Activated naive CD4-positive, alpha-beta T cell treated with anti-CD3 and anti-CD28 coated beads for 36 hours (primary cell): Measurements from ENCODE around the gene PGPEP1. TPM values are rescaled to one million over a fixed set of nuclear protein-coding genes. Genes with fewer than 3 reads are reported as not detected.
"Not testable (repeated sequence)": the region's sequence is repeated elsewhere in the genome, so short reads cannot be mapped to it uniquely, and the experiment has no call there.

Experiments
- CTCF ChIA-PET: fragments of 350-600 bp; sonication (Branson Sonifier 250); formaldehyde crosslinking; loops from one replicate; lab custom pipeline; 2021; ENCODE audit warnings: antibody characterized with exemption; lab: Charles Lee
- DNase-seq: peaks from one replicate; pipeline ENCODE4 v3.0.0-alpha.2; 2020
- H3K27ac Mint-ChIP-seq: one replicate; pipeline ENCODE4 v1.8.0; 2021; ENCODE audit warnings: mild to moderate bottlenecking, mixed read lengths
- H3K27me3 Mint-ChIP-seq: one replicate; pipeline ENCODE4 v1.8.0; 2021; ENCODE audit warnings: low read depth, mixed read lengths
- H3K36me3 Mint-ChIP-seq: one replicate; pipeline ENCODE4 v1.8.0; 2021; ENCODE audit warnings: low read depth, mixed read lengths
- H3K4me1 Mint-ChIP-seq: one replicate; pipeline ENCODE4 v1.8.0; 2021; ENCODE audit warnings: low read depth, mixed read lengths
- H3K4me3 Mint-ChIP-seq: one replicate; pipeline ENCODE4 v1.8.0; 2021; ENCODE audit warnings: mild to moderate bottlenecking, moderate library complexity, mixed read lengths
- H3K9me3 Mint-ChIP-seq: one replicate; pipeline ENCODE4 v1.8.0; 2021; ENCODE audit warnings: mixed read lengths
- intact Hi-C: fragments of 100-400 bp; cut with micrococcal nuclease; formaldehyde crosslinking; loops from one replicate; pipeline ENCODE4 v1.15.1; 2023
- total RNA-seq, 2 experiments: library from RNA; stranded (reverse); gene quantifications; one replicate each; pipeline ENCODE4 v1.2.3, GENCODE V29; 2021

Gene PGPEP1
- total RNA-seq, 2 experiments from 2014 or later, result 14.4 to 15.6 TPM

DNA sequence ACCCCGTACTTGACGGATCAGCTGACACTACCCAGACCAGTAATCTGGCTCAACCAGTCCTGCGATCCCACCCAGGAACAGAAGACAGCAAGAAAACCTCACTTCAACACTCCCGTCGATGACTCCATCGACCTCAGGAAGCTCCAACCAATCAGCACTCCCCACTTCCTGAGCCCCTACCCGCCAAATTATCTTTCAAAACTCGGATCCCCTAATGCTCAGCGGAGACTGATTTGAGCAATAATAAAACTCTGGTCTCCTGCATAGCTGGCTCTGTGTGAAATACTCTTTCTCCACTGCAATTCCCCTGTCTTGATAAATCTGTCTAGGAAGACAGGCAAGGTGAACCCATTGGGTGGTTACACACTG is 18.7 kb upstream of the PGPEP1 start:
- intact Hi-C loops, result no loop called here
- peaks cover 32% of the 10 kb centered on the region for H3K36me3 Mint-ChIP-seq
- H3K27ac Mint-ChIP-seq, result peak overlapping the region; percentile 98
- CTCF ChIA-PET, result interaction anchor here (0.6 to 3.8 kb wide), 12 partner anchors 11 to 196 kb away, joined by 3 to 151 read pairs (median 5); partner anchors contain the start of gene JUND
- H3K4me1 Mint-ChIP-seq, result peaks cover 57% of the 10 kb centered on the region
- no peaks in the 10 kb centered on the region for H3K9me3 Mint-ChIP-seq
- peak overlapping the region; percentile 93 for H3K4me3 Mint-ChIP-seq
- peak; percentile 70 for DNase-seq
- H3K27me3 Mint-ChIP-seq, result no peaks in the 10 kb centered on the region

GRCh38 chr19:18322318-18322758 is 18.1 kb upstream of the PGPEP1 start:
- intact Hi-C loops, result no loop called here
- H3K9me3 Mint-ChIP-seq, result no peaks in the 10 kb centered on the region
- CTCF ChIA-PET, result interaction anchor here (0.5 to 3.8 kb wide), 11 partner anchors 11 to 66 kb away, joined by 3 to 151 read pairs (median 5); partner anchors contain the start of gene JUND
- H3K36me3 Mint-ChIP-seq, result peaks cover 32% of the 10 kb centered on the region
- H3K4me3 Mint-ChIP-seq, result peak overlapping the region; percentile 93
- H3K27me3 Mint-ChIP-seq, result no peaks in the 10 kb centered on the region
- H3K4me1 Mint-ChIP-seq, result peaks cover 57% of the 10 kb centered on the region
- DNase-seq, result peak; percentile 72
- peak overlapping the region; percentile 98 for H3K27ac Mint-ChIP-seq

DNA sequence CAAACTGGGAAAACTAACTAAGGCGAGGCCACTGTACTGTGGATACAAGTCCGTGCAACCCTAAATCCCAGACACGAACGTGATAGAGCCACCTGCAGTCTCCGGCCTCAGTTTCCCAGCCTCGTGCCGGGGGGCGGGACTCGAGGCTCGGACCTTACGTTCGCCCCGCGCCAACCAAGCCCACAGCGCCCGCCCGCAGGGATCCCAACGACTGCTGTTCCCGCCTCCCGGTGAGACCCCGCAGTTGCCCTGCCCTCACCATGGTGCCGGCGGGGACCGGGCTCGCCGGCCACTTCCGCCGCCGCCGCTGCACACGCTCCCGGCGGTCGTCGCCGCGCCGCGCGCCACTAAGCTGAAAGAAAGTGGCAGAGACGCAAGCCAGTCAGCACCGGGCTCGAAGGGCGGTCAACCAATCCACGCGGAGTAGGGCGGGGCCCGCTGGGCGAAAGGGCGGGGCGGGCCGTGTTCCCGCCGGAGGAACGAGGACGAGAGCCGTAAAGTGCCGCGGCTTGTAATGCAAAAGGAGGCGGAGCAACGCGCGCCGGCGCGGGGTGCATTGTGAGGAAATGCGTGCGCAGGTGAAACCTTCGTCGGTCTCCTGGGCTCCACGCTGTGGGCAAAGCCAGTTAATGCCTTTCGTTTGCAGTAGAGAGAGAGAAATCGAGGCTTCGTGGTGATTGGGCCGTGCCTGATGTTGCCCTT is 17.5 kb upstream of the PGPEP1 start, which contains the start of gene LSM4:
Gene LSM4, minus strand, starts transcription at position 318 of the 702 bp plus-strand sequence. Its CDS starts 56 bp downstream, at position 262.
- Mint-ChIP-seq H3K4me1 (peaks cover 51% of the 10 kb centered on the region), H3K4me3 (peak within 1 kb of the TSS; percentile 93), H3K27me3 (no peaks in the 10 kb centered on the region), H3K36me3 (peaks cover 32% of the 10 kb centered on the region), H3K9me3 (no peaks in the 10 kb centered on the region), H3K27ac (peak within 1 kb of the TSS; percentile 98)
- CTCF ChIA-PET, result interaction anchor here (0.5 to 3.8 kb wide), 9 partner anchors 14 to 66 kb away, joined by 3 to 151 read pairs (median 5); partner anchors contain the start of gene JUND
- peak; percentile 100 for DNase-seq
- intact Hi-C loops, result loop anchor here (1.0 kb wide), 6 partner anchors 19 to 171 kb away; partner anchors contain the start of gene RAB3A

DNA sequence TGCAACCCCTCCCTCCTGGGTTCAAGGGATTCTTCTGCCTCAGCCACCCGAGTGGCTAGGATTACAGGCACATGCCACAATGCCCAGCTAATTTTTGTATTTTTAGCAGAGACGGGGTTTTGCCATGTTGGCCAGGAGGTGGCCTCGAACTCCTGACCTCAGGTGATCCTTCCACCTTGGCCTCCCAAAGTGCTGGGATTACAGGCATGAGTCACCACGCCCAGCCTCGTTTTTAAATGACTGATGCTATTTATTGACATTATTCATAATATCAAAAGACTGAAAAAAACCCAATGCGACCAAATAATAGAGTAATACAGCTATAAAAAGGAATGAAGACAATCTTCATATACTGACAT is 16.0 kb upstream of the PGPEP1 start:
- H3K27me3 Mint-ChIP-seq, H3K4me3 Mint-ChIP-seq, intact Hi-C loops: not testable (repeated sequence)

DNA sequence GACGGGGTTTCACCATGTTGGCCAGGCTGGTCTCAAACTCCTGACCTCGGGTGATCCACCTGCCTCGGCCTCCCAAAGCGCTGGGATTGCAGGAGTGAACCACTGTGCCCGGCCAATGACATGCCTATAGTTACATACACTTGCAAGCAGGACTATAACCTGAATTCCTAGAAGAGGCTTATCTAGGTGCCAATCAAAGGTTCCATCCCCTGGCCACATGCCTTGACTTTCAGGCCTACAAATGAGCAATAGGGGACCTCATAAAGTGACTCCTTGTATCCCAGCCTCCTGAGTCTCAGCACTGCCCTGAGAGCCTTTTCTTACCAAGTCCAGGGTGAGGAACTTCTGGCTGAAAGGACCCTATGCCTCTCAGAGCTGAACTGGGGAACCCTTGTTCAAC is 13.6 kb upstream of the PGPEP1 start:
- no peak for DNase-seq
- H3K9me3 Mint-ChIP-seq, result no peaks in the 10 kb centered on the region
- H3K36me3 Mint-ChIP-seq, result peaks cover 4% of the 10 kb centered on the region
- no peaks in the 10 kb centered on the region for H3K27me3 Mint-ChIP-seq
- CTCF ChIA-PET, result interaction anchor here (1.3 to 7.5 kb wide), 6 partner anchors 22 to 75 kb away, joined by 3 to 240 read pairs (median 6); partner anchors contain the start of gene JUND
- H3K27ac Mint-ChIP-seq, result no peak overlapping the region
- peaks cover 26% of the 10 kb centered on the region for H3K4me1 Mint-ChIP-seq
- no peak overlapping the region for H3K4me3 Mint-ChIP-seq
- intact Hi-C loops, result loop anchor here (5.0 kb wide), 1 partner anchor 86 kb away; no protein-coding TSS in a partner anchor

More for the DNA sequence above, 16.0 kb upstream of the PGPEP1 start:
- not testable (repeated sequence) for DNase-seq, H3K27ac Mint-ChIP-seq, H3K9me3 Mint-ChIP-seq
- CTCF ChIA-PET, result interaction anchor here (0.7 to 7.5 kb wide), 7 partner anchors 19 to 398 kb away, joined by 3 to 240 read pairs (median 3); partner anchors contain the start of gene JUND
- peaks cover 48% of the 10 kb centered on the region for H3K4me1 Mint-ChIP-seq
- peaks cover 27% of the 10 kb centered on the region for H3K36me3 Mint-ChIP-seq

DNA sequence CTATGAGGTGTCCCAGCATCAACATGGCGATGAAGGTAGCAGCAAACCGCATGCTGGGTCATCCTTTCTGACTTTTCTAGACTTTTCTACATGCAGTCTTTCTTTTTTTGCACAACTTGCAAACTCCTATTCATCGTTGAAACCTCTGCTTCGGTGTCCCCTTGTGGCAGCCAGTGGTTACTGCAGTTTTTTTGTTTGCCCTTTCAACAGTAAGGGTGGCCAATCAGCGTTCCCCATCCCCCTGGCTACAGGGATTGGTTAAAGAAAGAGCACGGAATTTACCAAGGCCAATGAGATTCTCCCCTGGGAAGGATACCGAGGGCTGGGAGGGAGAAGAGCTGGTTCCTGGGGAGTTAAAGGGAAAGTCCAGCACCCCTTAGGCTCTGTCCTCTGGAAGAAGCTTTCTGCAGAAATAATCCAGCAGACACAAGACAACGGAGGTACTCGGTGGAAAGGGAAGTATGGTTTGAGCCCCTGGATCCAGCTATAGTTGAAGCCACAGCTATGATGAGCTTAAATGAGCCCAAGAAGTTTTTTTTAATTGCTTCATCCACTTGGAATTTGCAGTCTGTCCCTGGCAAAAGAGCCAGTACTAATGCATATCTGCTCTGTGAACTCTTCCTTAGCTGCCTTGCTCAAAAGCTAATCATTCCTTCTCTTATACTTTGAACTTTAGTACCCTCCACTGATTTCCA is 11.9 kb upstream of the PGPEP1 start:
- DNase-seq, result peak; percentile 96
- no peaks in the 10 kb centered on the region for H3K9me3 Mint-ChIP-seq
- peaks cover 21% of the 10 kb centered on the region for H3K4me1 Mint-ChIP-seq
- no peaks in the 10 kb centered on the region for H3K27me3 Mint-ChIP-seq
- H3K4me3 Mint-ChIP-seq, result peak overlapping the region; percentile 68
- no peaks in the 10 kb centered on the region for H3K36me3 Mint-ChIP-seq
- intact Hi-C loops, result loop anchor here (1.0 to 5.0 kb wide), 3 partner anchors 49 to 124 kb away; partner anchors contain the start of gene RAB3A
- CTCF ChIA-PET, result interaction anchor here (0.6 to 7.5 kb wide), 35 partner anchors 8 to 299 kb away, joined by 3 to 240 read pairs (median 4); partner anchors contain the start of genes JUND and RAB3A
- H3K27ac Mint-ChIP-seq, result no peak overlapping the region

DNA sequence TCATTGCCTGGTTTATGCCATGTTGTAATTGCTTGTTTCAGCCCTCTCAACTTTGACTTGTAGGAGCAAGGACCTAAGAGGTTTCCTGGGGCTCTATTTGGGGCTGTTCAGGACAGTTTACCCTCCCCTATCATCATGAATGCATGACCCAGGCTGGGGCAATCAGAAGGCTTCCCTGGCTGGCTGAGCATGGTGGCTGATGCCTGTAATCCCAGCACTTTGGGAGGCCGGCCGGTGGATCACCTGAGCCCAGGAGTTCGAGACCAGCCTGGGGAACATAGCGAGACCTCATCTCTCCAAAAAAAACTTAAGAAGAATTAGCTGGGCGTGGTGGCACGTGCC is 11.4 kb upstream of the PGPEP1 start:
- no peaks in the 10 kb centered on the region for H3K36me3 Mint-ChIP-seq
- no peaks in the 10 kb centered on the region for H3K9me3 Mint-ChIP-seq
- H3K27me3 Mint-ChIP-seq, result no peaks in the 10 kb centered on the region
- intact Hi-C loops, result loop anchor here (5.0 kb wide), 1 partner anchor 83 kb away; no protein-coding TSS in a partner anchor
- H3K4me3 Mint-ChIP-seq, result peak overlapping the region; percentile 68
- CTCF ChIA-PET, result interaction anchor here (0.6 to 7.5 kb wide), 32 partner anchors 8 to 298 kb away, joined by 3 to 240 read pairs (median 5); partner anchors contain the start of genes JUND and RAB3A
- no peak for DNase-seq
- H3K27ac Mint-ChIP-seq, result no peak overlapping the region
- peaks cover 15% of the 10 kb centered on the region for H3K4me1 Mint-ChIP-seq

GRCh38 chr19:18330868-18331267 is 9.5 kb upstream of the PGPEP1 start:
- Mint-ChIP-seq H3K9me3 (no peaks in the 10 kb centered on the region), H3K36me3 (no peaks in the 10 kb centered on the region), H3K27ac (no peak overlapping the region), H3K4me3 (no peak overlapping the region), H3K4me1 (peaks cover 14% of the 10 kb centered on the region), H3K27me3 (no peaks in the 10 kb centered on the region)
- no peak for DNase-seq
- CTCF ChIA-PET, result interaction anchor here (1.6 to 7.5 kb wide), 2 partner anchors 8 to 51 kb away, joined by 6 to 240 read pairs; partner anchors contain the start of gene JUND
- intact Hi-C loops, result no loop called here

DNA sequence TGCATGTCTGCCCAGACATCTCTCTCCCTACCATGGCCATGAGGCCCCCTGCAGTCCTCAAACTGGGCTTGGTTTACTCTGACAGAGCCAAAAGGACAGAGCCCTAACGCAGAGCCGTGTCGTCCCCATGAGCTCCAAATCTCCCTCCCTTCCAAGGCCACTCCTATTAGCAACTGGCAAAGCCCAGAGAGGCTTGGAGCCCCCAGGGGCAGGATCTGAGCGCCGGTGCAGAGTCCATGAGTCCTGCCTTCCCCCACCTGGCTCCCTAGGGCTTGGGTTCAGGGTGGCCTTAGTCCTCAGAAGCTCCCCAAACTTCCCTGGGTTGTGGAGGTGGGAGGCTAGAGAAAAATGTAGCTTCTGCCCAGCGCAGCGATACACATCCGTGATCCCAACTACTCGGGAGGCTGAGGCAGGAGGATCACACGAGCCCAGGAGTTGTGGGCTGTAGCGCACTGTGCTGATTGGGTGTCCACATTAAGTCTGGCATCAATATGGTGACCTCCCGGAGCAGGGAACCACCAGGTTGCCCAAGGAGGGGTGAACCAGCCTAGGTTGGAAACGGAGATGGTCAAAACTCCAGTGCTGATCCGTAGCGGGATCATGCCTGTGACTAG is 7.4 kb upstream of the PGPEP1 start:
- intact Hi-C loops, result no loop called here
- Mint-ChIP-seq H3K4me3 (no peak overlapping the region), H3K9me3 (no peaks in the 10 kb centered on the region), H3K27me3 (no peaks in the 10 kb centered on the region), H3K36me3 (no peaks in the 10 kb centered on the region), H3K27ac (no peak overlapping the region), H3K4me1 (peaks cover 14% of the 10 kb centered on the region)
- CTCF ChIA-PET, result interaction anchor here (1.6 kb wide), 1 partner anchor 54 kb away, joined by 6 read pairs; no protein-coding TSS in a partner anchor
- DNase-seq, result no peak

DNA sequence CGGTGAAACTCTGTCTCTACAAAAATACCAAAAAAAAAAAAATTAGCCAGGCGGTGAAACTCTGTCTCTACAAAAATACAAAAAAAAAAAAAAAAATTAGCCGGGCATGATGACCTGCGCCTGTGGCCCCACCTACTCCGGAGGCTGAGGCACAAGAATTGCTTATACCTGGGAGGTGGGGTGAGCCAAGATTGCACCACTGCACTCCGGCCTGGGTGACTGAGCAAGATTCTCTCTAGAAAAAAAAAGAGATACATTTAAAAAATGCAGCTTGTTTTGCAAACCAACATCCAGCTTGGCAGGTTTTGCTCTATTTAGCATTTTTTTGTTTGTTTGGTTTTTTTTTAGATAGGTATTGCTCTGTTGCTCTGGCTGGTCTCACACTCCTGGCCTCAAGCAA is 6.7 kb upstream of the PGPEP1 start:
- no peak for DNase-seq
- Mint-ChIP-seq H3K9me3 (no peaks in the 10 kb centered on the region), H3K4me3 (no peak overlapping the region), H3K4me1 (peaks cover 7% of the 10 kb centered on the region), H3K36me3 (no peaks in the 10 kb centered on the region), H3K27me3 (no peaks in the 10 kb centered on the region), H3K27ac (no peak overlapping the region)
- intact Hi-C loops, result no loop called here
- CTCF ChIA-PET, result interaction anchor here (0.6 kb wide), 1 partner anchor 17 kb away, joined by 3 read pairs; no protein-coding TSS in a partner anchor

DNA sequence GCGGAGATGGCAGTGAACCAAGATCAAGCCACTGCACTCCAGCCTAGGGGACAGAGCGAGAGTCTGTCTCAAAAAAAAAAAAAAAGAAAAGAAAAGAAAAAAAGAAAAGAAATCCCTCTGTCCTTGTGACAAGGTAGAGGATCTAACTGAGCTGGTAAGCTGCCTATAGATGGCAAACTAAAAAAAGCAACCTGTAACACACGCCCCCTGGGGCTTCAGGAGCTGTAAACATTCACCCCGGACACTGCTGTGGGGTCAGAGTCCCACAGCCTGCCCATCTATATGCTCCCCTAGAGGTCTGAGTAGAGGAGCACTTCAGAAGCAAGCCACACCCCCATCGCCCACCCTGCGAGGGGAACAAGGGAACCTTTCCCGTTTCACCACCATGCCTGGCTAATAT is 4.3 kb upstream of the PGPEP1 start:
- Mint-ChIP-seq H3K4me3 (no peak overlapping the region), H3K27ac (no peak overlapping the region), H3K36me3 (no peaks in the 10 kb centered on the region), H3K27me3 (no peaks in the 10 kb centered on the region), H3K4me1 (peaks cover 5% of the 10 kb centered on the region), H3K9me3 (no peaks in the 10 kb centered on the region)
- DNase-seq, result no peak
- intact Hi-C loops, result no loop called here
- CTCF ChIA-PET, result interaction anchor here (0.5 to 1.3 kb wide), 2 partner anchors 57 to 64 kb away, joined by 3 to 4 read pairs; no protein-coding TSS in a partner anchor
